ENCODE results near the gene ANP32B. TPM values are rescaled to one million over a fixed set of nuclear protein-coding genes. Genes with fewer than 3 reads are reported as not detected.
"Not testable (repeated sequence)": the region's sequence is repeated elsewhere in the genome, so short reads cannot be mapped to it uniquely, and the experiment has no call there.

The ANP32B gene
- total RNA-seq, 1 donor from 2014 or later = 98.5 TPM

DNA sequence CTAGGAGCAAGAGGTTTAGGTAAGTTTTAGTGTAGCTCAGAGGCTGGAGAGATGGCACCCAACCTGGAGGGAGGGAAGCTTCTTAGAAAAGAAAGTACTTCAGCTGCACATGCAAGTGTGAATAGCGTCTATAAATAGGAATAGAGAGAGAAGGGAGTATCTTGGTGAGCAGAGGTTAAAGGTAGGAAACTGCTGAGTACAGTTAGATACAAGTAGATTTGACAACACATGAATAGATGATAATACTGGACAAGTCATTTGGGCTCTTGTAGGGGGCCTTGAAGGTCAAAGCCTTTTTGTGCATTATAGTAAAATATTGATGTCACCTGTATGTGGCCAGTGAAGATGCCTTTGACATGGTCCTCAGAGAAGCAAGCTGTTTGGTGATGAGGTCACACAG, 34.2 kb downstream of the ANP32B start:
- Histone ChIP-seq H3K27me3 (ENCODE audit: insufficient read depth, low read length) (no peaks in the 10 kb centered on the region), H3K27ac (ENCODE audit: low read depth, low read length) (no peak overlapping the region), H3K4me2 (ENCODE audit: low read length) (no peak overlapping the region), H3K36me3 (ENCODE audit: insufficient read depth, low read length) (peaks cover 33% of the 10 kb centered on the region), H3K9me3 (ENCODE audit: insufficient read depth, low read depth, low read length) (no peaks in the 10 kb centered on the region), H2AFZ (ENCODE audit: low read depth, low read length) (no peak overlapping the region), H3K9ac (ENCODE audit: low read length) (no peak overlapping the region), H3K79me2 (ENCODE audit: insufficient read depth, low read length) (no peaks in the 10 kb centered on the region), H4K20me1 (ENCODE audit: insufficient read depth, low read length) (no peaks in the 10 kb centered on the region), H3K4me3 (ENCODE audit: insufficient read depth, low read depth, low read length) (no peak overlapping the region), H3K4me1 (ENCODE audit: insufficient read depth, low read length) (peaks cover 2% of the 10 kb centered on the region)
- Mint-ChIP-seq H3K4me1 (ENCODE audit: low read depth, unreplicated experiment) (peaks cover under 1% of the 10 kb centered on the region), H3K36me3 (ENCODE audit: low read depth, unreplicated experiment) (peaks cover 33% of the 10 kb centered on the region), H3K27ac (ENCODE audit: unreplicated experiment) (no peak overlapping the region), H3K27me3 (ENCODE audit: low read depth, unreplicated experiment) (no peaks in the 10 kb centered on the region), H3K9me3 (ENCODE audit: unreplicated experiment) (no peaks in the 10 kb centered on the region), H3K4me3 (ENCODE audit: unreplicated experiment) (no peak overlapping the region)
- DNase-seq (ENCODE audit: low read depth) (no peak), FAIRE-seq (no peak)
- no peak for TF ChIP-seq EZH2 (IDR thresholded peaks at IDR 0.05; ENCODE audit: insufficient read depth, low read length)
- TF ChIP-seq CTCF (IDR thresholded peaks at IDR 0.05; ENCODE audit: insufficient read depth, low read depth, low read length) = no peak

GRCh38 chr9:98018347-98018746, 35.2 kb downstream of the ANP32B start:
- H3K27me3 Mint-ChIP-seq (ENCODE audit: low read depth, unreplicated experiment) = no peaks in the 10 kb centered on the region
- Histone ChIP-seq H3K79me2 (ENCODE audit: insufficient read depth, low read length) (no peaks in the 10 kb centered on the region), H3K9ac (ENCODE audit: low read length) (no peak overlapping the region), H3K36me3 (ENCODE audit: insufficient read depth, low read length) (peaks cover 30% of the 10 kb centered on the region), H3K9me3 (ENCODE audit: insufficient read depth, low read depth, low read length) (no peaks in the 10 kb centered on the region), H3K4me2 (ENCODE audit: low read length) (no peak overlapping the region), H4K20me1 (ENCODE audit: insufficient read depth, low read length) (no peaks in the 10 kb centered on the region), H2AFZ (ENCODE audit: low read depth, low read length) (no peak overlapping the region), H3K4me1 (ENCODE audit: insufficient read depth, low read length) (peaks cover 9% of the 10 kb centered on the region), H3K4me3 (ENCODE audit: insufficient read depth, low read depth, low read length) (no peak overlapping the region), H3K27me3 (ENCODE audit: insufficient read depth, low read length) (no peaks in the 10 kb centered on the region), H3K27ac (ENCODE audit: low read depth, low read length) (no peak overlapping the region)
- TF ChIP-seq CTCF (IDR thresholded peaks at IDR 0.05; ENCODE audit: insufficient read depth, low read depth, low read length) = no peak
- TF ChIP-seq EZH2 (IDR thresholded peaks at IDR 0.05; ENCODE audit: insufficient read depth, low read length) = no peak
- H3K4me1 Mint-ChIP-seq (ENCODE audit: low read depth, unreplicated experiment) = peaks cover 5% of the 10 kb centered on the region
- no peaks in the 10 kb centered on the region for H3K9me3 Mint-ChIP-seq (ENCODE audit: unreplicated experiment)
- DNase-seq (ENCODE audit: low read depth) (no peak), FAIRE-seq (no peak)
- H3K27ac Mint-ChIP-seq (ENCODE audit: unreplicated experiment) = no peak overlapping the region
- no peak overlapping the region for H3K4me3 Mint-ChIP-seq (ENCODE audit: unreplicated experiment)
- H3K36me3 Mint-ChIP-seq (ENCODE audit: low read depth, unreplicated experiment) = peaks cover 34% of the 10 kb centered on the region

GRCh38 chr9:98019098-98019497, 36.0 kb downstream of the ANP32B start:
- H3K27ac Mint-ChIP-seq (ENCODE audit: unreplicated experiment) = no peak overlapping the region
- TF ChIP-seq CTCF (IDR thresholded peaks at IDR 0.05; ENCODE audit: insufficient read depth, low read depth, low read length) (no peak), EZH2 (IDR thresholded peaks at IDR 0.05; ENCODE audit: insufficient read depth, low read length) (no peak)
- no peak for FAIRE-seq
- no peak overlapping the region for H2AFZ ChIP-seq (ENCODE audit: low read depth, low read length)
- H3K9me3 Mint-ChIP-seq (ENCODE audit: unreplicated experiment) = no peaks in the 10 kb centered on the region
- peaks cover 27% of the 10 kb centered on the region for H3K36me3 ChIP-seq (ENCODE audit: insufficient read depth, low read length)
- H3K27me3 Mint-ChIP-seq (ENCODE audit: low read depth, unreplicated experiment) = no peaks in the 10 kb centered on the region
- no peak overlapping the region for H3K9ac ChIP-seq (ENCODE audit: low read length)
- H3K4me1 Mint-ChIP-seq (ENCODE audit: low read depth, unreplicated experiment) = peaks cover 5% of the 10 kb centered on the region
- H3K4me3 ChIP-seq (ENCODE audit: insufficient read depth, low read depth, low read length) = no peak overlapping the region
- H3K9me3 ChIP-seq (ENCODE audit: insufficient read depth, low read depth, low read length) = no peaks in the 10 kb centered on the region
- H3K4me3 Mint-ChIP-seq (ENCODE audit: unreplicated experiment) = no peak overlapping the region
- no peak overlapping the region for H3K4me2 ChIP-seq (ENCODE audit: low read length)
- H3K27me3 ChIP-seq (ENCODE audit: insufficient read depth, low read length) = no peaks in the 10 kb centered on the region
- no peaks in the 10 kb centered on the region for H3K79me2 ChIP-seq (ENCODE audit: insufficient read depth, low read length)
- peaks cover 29% of the 10 kb centered on the region for H3K36me3 Mint-ChIP-seq (ENCODE audit: low read depth, unreplicated experiment)
- H3K27ac ChIP-seq (ENCODE audit: low read depth, low read length) = no peak overlapping the region
- H3K4me1 ChIP-seq (ENCODE audit: insufficient read depth, low read length) = peaks cover 9% of the 10 kb centered on the region
- no peak for DNase-seq (ENCODE audit: low read depth)
- no peaks in the 10 kb centered on the region for H4K20me1 ChIP-seq (ENCODE audit: insufficient read depth, low read length)

DNA sequence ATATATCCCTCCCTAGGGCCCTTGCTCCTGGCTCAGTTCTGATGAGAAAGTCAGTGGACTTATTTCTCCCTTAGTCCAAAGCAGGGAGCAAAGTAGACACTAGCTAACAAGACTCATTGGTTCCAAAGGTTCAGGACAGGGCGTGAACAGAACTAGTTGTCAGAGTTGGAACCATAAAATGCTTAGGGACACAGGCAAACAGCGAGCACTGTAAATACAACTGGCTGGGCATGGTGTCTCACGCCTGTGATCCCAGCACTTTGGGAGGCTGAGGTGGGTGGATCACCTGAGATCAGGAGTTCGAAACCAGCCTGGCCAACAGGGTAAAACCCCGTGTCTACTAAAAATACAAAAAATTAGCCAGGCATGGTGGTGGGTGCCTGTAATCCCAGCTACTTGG, 36.7 kb downstream of the ANP32B start:
- H3K4me1 ChIP-seq (ENCODE audit: insufficient read depth, low read length); H3K4me3 ChIP-seq (ENCODE audit: insufficient read depth, low read depth, low read length); H2AFZ ChIP-seq (ENCODE audit: low read depth, low read length); H3K9me3 ChIP-seq (ENCODE audit: insufficient read depth, low read depth, low read length); H3K9ac ChIP-seq (ENCODE audit: low read length); H3K9me3 Mint-ChIP-seq (ENCODE audit: unreplicated experiment); H3K4me3 Mint-ChIP-seq (ENCODE audit: unreplicated experiment); H3K27me3 Mint-ChIP-seq (ENCODE audit: low read depth, unreplicated experiment); H3K4me1 Mint-ChIP-seq (ENCODE audit: low read depth, unreplicated experiment); H3K27ac ChIP-seq (ENCODE audit: low read depth, low read length); H3K4me2 ChIP-seq (ENCODE audit: low read length); H3K27ac Mint-ChIP-seq (ENCODE audit: unreplicated experiment); H3K79me2 ChIP-seq (ENCODE audit: insufficient read depth, low read length); H4K20me1 ChIP-seq (ENCODE audit: insufficient read depth, low read length); H3K27me3 ChIP-seq (ENCODE audit: insufficient read depth, low read length); DNase-seq (ENCODE audit: low read depth); FAIRE-seq: not testable (repeated sequence)
- peaks cover 25% of the 10 kb centered on the region for H3K36me3 Mint-ChIP-seq (ENCODE audit: low read depth, unreplicated experiment)
- H3K36me3 ChIP-seq (ENCODE audit: insufficient read depth, low read length) = peaks cover 26% of the 10 kb centered on the region

All from astrocyte (in vitro differentiated cells and primary cell).